ENCODE results near the gene NKAIN2.

The NKAIN2 gene

GRCh38 chr6:123784330-123784729, 19.3 kb upstream of the NKAIN2 start:
- Histone ChIP-seq H3K4me3 (ENCODE audit: insufficient read depth, low read depth, low read length) (no peak overlapping the region), H3K9me3 (ENCODE audit: control insufficient read depth, low read length) (no peaks in the 10 kb centered on the region), H3K4me1 (ENCODE audit: control insufficient read depth, insufficient read depth, low read length) (no peaks in the 10 kb centered on the region), H3K27me3 (ENCODE audit: control insufficient read depth, insufficient read depth, low read length, poor library complexity, severe bottlenecking) (no peaks in the 10 kb centered on the region), H3K36me3 (ENCODE audit: control insufficient read depth, insufficient read depth, low read length) (no peaks in the 10 kb centered on the region), H3K27ac (ENCODE audit: insufficient read depth, low read depth, low read length, poor library complexity, severe bottlenecking) (no peak overlapping the region)
- 93 to 95% methylated on average over 2 of the region's 2 CpGs for WGBS, 2 experiments

GRCh38 chr6:123785039-123785438, 18.6 kb upstream of the NKAIN2 start:
- H3K27ac ChIP-seq (ENCODE audit: insufficient read depth, low read depth, low read length, poor library complexity, severe bottlenecking), result no peak overlapping the region
- WGBS, 2 experiments, result 89 to 94% methylated on average over 3 of the region's 3 CpGs
- no peaks in the 10 kb centered on the region for H3K27me3 ChIP-seq (ENCODE audit: control insufficient read depth, insufficient read depth, low read length, poor library complexity, severe bottlenecking)

GRCh38 chr6:123788319-123788718, 15.3 kb upstream of the NKAIN2 start:
- Histone ChIP-seq H3K36me3 (ENCODE audit: control insufficient read depth, insufficient read depth, low read length) (no peaks in the 10 kb centered on the region), H3K4me3 (ENCODE audit: insufficient read depth, low read depth, low read length) (no peak overlapping the region), H3K9me3 (ENCODE audit: control insufficient read depth, low read length) (no peaks in the 10 kb centered on the region), H3K4me1 (ENCODE audit: control insufficient read depth, insufficient read depth, low read length) (no peaks in the 10 kb centered on the region), H3K27ac (ENCODE audit: insufficient read depth, low read depth, low read length, poor library complexity, severe bottlenecking) (no peak overlapping the region), H3K27me3 (ENCODE audit: control insufficient read depth, insufficient read depth, low read length, poor library complexity, severe bottlenecking) (no peaks in the 10 kb centered on the region)
- 92 to 96% methylated on average over 1 of the region's 1 CpG for WGBS, 2 experiments

More at GRCh38 chr6:123785039-123785438, 18.6 kb upstream of the NKAIN2 start:
- H3K4me1 ChIP-seq (ENCODE audit: control insufficient read depth, insufficient read depth, low read length), result no peaks in the 10 kb centered on the region
- H3K4me3 ChIP-seq (ENCODE audit: insufficient read depth, low read depth, low read length), result no peak overlapping the region
- H3K36me3 ChIP-seq (ENCODE audit: control insufficient read depth, insufficient read depth, low read length), result no peaks in the 10 kb centered on the region
- H3K9me3 ChIP-seq (ENCODE audit: control insufficient read depth, low read length), result no peaks in the 10 kb centered on the region

DNA sequence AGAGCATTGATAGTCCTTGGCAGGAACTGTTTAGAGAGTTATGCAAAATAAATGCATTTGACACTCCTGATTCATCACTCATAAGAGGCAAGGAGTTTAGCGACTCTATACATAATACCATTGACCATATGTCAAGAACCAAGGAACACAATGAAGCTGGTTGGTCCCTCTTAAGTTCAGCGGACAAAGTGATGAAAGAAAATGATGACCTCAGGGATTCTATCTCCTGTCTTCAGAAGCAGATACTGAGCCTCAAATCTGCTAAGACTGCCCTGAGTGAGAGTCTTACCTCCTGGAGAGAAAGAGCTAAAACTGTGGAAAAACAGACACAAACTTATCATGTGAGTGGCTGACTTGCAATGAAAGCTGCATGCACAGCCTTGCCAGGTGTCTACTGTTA, 9.5 kb upstream of the NKAIN2 start:
- H3K36me3 ChIP-seq (ENCODE audit: control insufficient read depth, insufficient read depth, low read length), result no peaks in the 10 kb centered on the region
- H3K9me3 ChIP-seq (ENCODE audit: control insufficient read depth, low read length), result no peaks in the 10 kb centered on the region
- H3K4me1 ChIP-seq (ENCODE audit: control insufficient read depth, insufficient read depth, low read length), result no peaks in the 10 kb centered on the region
- 96% methylated on average over 2 of the region's 2 CpGs for WGBS, 2 experiments
- H3K4me3 ChIP-seq (ENCODE audit: insufficient read depth, low read depth, low read length), result no peak overlapping the region
- no peak overlapping the region for H3K27ac ChIP-seq (ENCODE audit: insufficient read depth, low read depth, low read length, poor library complexity, severe bottlenecking)
- no peaks in the 10 kb centered on the region for H3K27me3 ChIP-seq (ENCODE audit: control insufficient read depth, insufficient read depth, low read length, poor library complexity, severe bottlenecking)

GRCh38 chr6:123794799-123795198, 8.9 kb upstream of the NKAIN2 start:
- H3K4me3 ChIP-seq (ENCODE audit: insufficient read depth, low read depth, low read length), result no peak overlapping the region
- H3K4me1 ChIP-seq (ENCODE audit: control insufficient read depth, insufficient read depth, low read length), result no peaks in the 10 kb centered on the region
- no peaks in the 10 kb centered on the region for H3K36me3 ChIP-seq (ENCODE audit: control insufficient read depth, insufficient read depth, low read length)
- no peak overlapping the region for H3K27ac ChIP-seq (ENCODE audit: insufficient read depth, low read depth, low read length, poor library complexity, severe bottlenecking)
- no peaks in the 10 kb centered on the region for H3K27me3 ChIP-seq (ENCODE audit: control insufficient read depth, insufficient read depth, low read length, poor library complexity, severe bottlenecking)
- no peaks in the 10 kb centered on the region for H3K9me3 ChIP-seq (ENCODE audit: control insufficient read depth, low read length)

DNA sequence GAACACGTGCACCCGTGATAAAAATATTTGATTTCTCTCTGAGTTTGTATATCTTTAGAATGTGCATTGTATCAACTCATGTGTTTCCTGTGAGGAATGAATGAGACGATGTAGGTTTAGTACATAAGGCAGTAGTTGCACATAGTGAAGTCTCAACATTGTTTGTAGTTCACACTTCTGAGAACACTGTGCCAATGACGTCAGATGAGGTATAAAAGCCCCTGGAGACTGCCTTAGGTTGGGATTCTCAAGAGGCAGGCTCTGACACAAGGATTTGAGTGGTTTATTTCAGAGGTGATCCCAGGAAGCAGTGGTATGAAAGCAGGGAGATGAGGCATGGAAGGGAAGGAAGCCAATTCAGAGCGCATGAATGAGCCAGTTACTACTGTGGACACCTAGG, 2.6 kb upstream of the NKAIN2 start:
- Histone ChIP-seq H3K4me1 (ENCODE audit: control insufficient read depth, insufficient read depth, low read length) (peaks cover 4% of the 10 kb centered on the region), H3K36me3 (ENCODE audit: control insufficient read depth, insufficient read depth, low read length) (no peaks in the 10 kb centered on the region), H3K4me3 (ENCODE audit: insufficient read depth, low read depth, low read length) (no peak overlapping the region), H3K27ac (ENCODE audit: insufficient read depth, low read depth, low read length, poor library complexity, severe bottlenecking) (no peak overlapping the region), H3K27me3 (ENCODE audit: control insufficient read depth, insufficient read depth, low read length, poor library complexity, severe bottlenecking) (peaks cover 25% of the 10 kb centered on the region), H3K9me3 (ENCODE audit: control insufficient read depth, low read length) (no peaks in the 10 kb centered on the region)
- WGBS, 2 experiments, result 90 to 93% methylated on average over 5 of the region's 5 CpGs

- WGBS, 2 experiments, result 46 to 49% methylated on average over 6 of the region's 6 CpGs
- Histone ChIP-seq H3K27me3 (ENCODE audit: control insufficient read depth, insufficient read depth, low read length, poor library complexity, severe bottlenecking) (peaks cover 31% of the 10 kb centered on the region), H3K4me1 (ENCODE audit: control insufficient read depth, insufficient read depth, low read length) (peaks cover 4% of the 10 kb centered on the region), H3K4me3 (ENCODE audit: insufficient read depth, low read depth, low read length) (peak overlapping the region; percentile 80), H3K9me3 (ENCODE audit: control insufficient read depth, low read length) (no peaks in the 10 kb centered on the region), H3K27ac (ENCODE audit: insufficient read depth, low read depth, low read length, poor library complexity, severe bottlenecking) (no peak overlapping the region), H3K36me3 (ENCODE audit: control insufficient read depth, insufficient read depth, low read length) (no peaks in the 10 kb centered on the region)
Measured at GRCh38 chr6:123802351-123802696, 1.3 kb upstream of the NKAIN2 start.

DNA sequence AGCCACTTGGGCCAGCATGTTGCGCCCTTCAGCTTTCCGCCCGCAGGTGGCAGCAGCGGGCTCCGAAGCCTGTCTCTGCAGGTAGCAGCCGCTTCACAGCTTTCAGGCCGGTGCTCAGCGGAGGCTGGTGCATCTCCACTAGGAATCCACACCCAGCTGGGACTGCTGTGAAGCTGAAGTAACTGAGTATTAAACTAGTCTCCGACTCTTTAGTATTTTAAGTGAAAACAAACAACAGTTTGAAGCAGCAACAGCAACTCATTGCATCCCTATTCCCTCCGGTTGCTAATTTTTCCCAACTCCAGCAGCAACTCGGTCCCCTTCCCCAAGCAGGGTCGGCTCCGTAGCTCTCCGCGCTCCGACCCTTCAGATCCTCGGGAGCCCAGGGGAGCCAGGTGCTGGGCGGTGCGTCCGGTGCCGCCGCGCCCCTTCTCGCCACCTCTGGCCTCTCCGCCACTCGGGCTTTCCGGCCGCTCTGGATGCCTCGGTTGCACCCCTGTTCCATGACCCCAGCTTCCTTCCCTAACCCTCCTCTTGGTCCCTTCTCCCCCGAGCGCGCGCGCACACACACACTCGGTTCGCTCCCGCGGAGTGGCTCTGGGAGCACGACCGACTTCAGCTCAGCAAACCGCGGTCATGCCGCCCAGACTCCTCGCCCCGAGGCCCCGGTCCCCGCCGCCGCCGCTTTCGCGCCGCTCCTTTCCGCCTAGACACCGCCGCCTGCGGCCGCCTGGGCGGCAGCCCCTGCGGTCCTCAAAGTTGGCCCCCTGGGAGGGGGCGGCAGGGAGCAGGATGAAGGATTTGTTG, 765 bp upstream of the NKAIN2 start:
- Histone ChIP-seq H3K27ac (ENCODE audit: insufficient read depth, low read depth, low read length, poor library complexity, severe bottlenecking) (no peak overlapping the region), H3K27me3 (ENCODE audit: control insufficient read depth, insufficient read depth, low read length, poor library complexity, severe bottlenecking) (peaks cover 31% of the 10 kb centered on the region)
- 0% methylated on average over 61 of the region's 61 CpGs for WGBS, 2 experiments

GRCh38 chr6:123804014-123804786, 535 bp downstream of the NKAIN2 start:
- H3K36me3 ChIP-seq (ENCODE audit: control insufficient read depth, insufficient read depth, low read length), result no peaks in the 10 kb centered on the region
- H3K4me3 ChIP-seq (ENCODE audit: insufficient read depth, low read depth, low read length), result peak overlapping the region; percentile 48
- H3K4me1 ChIP-seq (ENCODE audit: control insufficient read depth, insufficient read depth, low read length), result peaks cover 4% of the 10 kb centered on the region
- no peaks in the 10 kb centered on the region for H3K9me3 ChIP-seq (ENCODE audit: control insufficient read depth, low read length)
- peaks cover 31% of the 10 kb centered on the region for H3K27me3 ChIP-seq (ENCODE audit: control insufficient read depth, insufficient read depth, low read length, poor library complexity, severe bottlenecking)
- WGBS, 2 experiments, result 7 to 8% methylated on average over 24 to 25 of the region's 25 CpGs
- no peak overlapping the region for H3K27ac ChIP-seq (ENCODE audit: insufficient read depth, low read depth, low read length, poor library complexity, severe bottlenecking)

More for the DNA sequence above, 765 bp upstream of the NKAIN2 start:
- Histone ChIP-seq H3K4me3 (ENCODE audit: insufficient read depth, low read depth, low read length) (peak overlapping the region; percentile 80), H3K36me3 (ENCODE audit: control insufficient read depth, insufficient read depth, low read length) (no peaks in the 10 kb centered on the region), H3K4me1 (ENCODE audit: control insufficient read depth, insufficient read depth, low read length) (peaks cover 4% of the 10 kb centered on the region), H3K9me3 (ENCODE audit: control insufficient read depth, low read length) (no peaks in the 10 kb centered on the region)

DNA sequence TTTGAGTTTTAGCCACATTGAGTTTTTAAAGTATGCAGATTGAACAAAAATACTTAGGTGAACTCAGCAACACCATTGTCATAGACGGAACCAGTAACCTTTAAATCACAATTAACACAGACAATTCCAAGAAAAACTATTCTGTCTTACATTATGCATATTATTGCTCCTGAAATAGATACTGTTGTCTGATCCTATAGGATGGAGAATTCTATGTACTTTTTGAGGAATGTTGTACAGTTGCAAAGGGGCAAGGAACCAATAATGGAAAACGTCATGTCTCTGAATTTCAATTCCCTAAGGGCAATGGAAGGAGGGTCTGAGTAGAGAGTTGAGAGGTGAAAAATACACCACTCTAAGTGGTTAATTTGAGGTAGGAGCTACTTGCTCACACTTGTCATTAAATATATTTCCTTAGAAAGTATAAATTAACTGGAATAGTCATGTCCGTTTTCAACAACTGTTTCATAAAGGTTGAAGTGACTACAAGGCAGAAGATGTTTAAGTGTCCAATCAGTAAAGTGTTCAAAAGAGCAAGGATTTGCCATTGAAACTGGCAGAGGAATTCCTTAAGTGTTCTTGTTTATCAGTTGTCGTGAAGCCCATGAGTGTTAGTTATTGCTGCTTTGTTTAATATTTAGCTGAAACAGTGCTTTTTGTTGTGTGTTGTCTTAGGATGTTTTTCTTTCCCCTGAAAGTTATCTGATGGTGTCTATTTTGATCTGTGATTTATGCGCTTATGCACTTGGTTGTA, 1.3 kb downstream of the NKAIN2 start:
- Histone ChIP-seq H3K4me3 (ENCODE audit: insufficient read depth, low read depth, low read length) (no peak overlapping the region), H3K27me3 (ENCODE audit: control insufficient read depth, insufficient read depth, low read length, poor library complexity, severe bottlenecking) (peaks cover 31% of the 10 kb centered on the region), H3K4me1 (ENCODE audit: control insufficient read depth, insufficient read depth, low read length) (peaks cover 4% of the 10 kb centered on the region), H3K27ac (ENCODE audit: insufficient read depth, low read depth, low read length, poor library complexity, severe bottlenecking) (no peak overlapping the region), H3K36me3 (ENCODE audit: control insufficient read depth, insufficient read depth, low read length) (no peaks in the 10 kb centered on the region), H3K9me3 (ENCODE audit: control insufficient read depth, low read length) (no peaks in the 10 kb centered on the region)
- 78 to 80% methylated on average over 4 to 5 of the region's 5 CpGs for WGBS, 2 experiments

Data from ectodermal cell (in vitro differentiated cells).